ENCODE measurements around the gene SLC43A3.
"Not testable (repeated sequence)": the region's sequence is repeated elsewhere in the genome, so short reads cannot be mapped to it uniquely, and the experiment has no call there.

SLC43A3 gene

GRCh38 chr11:57405271-57405860, 21.6 kb downstream of the SLC43A3 start:
- DNase-seq (ENCODE audit: low read depth) = peak; percentile 21

DNA sequence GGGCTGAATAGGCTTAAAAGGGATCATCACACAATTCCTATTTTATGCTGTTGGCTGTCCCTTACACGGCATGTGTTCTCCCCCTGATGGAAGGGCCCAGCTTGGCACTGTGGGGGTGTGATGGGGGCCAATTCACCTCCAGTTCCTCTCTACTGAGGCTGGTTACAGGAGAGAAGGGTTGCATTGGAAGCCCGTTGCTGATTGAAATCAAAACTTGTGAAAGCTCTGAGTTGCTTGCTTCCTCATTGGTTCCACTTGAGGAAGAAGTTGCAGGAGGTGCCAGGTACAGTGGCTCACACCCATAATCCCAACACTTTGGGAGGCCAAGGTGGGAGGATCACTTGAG, 23.1 kb downstream of the SLC43A3 start:
- DNase-seq (ENCODE audit: low read depth) = no peak

- DNase-seq (ENCODE audit: low read depth) = not testable (repeated sequence)
Observed at GRCh38 chr11:57403003-57403801, 23.7 kb downstream of the SLC43A3 start.

DNA sequence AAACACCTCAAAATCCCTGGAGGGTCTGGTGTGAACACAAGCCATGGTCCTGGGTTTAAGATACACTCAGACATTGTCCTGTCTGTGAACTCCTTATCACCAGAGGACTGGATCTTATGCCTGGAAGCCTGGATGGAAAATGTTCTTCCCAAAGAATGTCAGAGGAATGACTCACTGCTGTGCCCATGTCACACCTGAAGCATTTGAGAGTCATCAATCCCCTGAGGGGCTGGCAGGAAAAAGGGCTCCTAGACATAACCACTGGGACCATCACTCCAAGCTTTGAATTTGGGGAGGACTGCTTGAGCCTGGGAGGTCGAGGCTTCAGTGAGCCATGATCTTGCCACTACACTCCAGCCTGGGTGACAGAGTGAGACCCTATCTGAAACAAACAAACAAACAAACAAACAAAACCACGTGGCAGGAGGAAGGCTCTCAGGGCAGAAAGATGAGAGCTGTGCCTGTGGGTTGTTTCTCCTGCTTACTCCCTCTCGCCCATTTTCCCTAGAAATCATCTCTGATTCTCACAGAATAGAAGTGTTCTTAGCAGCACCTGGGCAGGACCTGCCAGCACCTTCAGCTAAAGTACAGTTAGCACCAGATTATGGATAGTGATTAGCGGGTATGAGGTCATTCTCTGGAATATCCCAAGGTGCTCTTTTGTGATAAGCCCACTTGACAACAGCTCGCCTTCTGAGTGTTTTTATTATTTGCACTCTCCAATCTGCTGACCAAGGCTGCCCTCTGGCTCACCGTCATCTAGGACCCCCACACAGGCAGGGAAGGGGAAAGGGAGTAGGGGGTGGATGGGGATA, 24.5 kb downstream of the SLC43A3 start:
- no peak for DNase-seq (ENCODE audit: low read depth)

DNA sequence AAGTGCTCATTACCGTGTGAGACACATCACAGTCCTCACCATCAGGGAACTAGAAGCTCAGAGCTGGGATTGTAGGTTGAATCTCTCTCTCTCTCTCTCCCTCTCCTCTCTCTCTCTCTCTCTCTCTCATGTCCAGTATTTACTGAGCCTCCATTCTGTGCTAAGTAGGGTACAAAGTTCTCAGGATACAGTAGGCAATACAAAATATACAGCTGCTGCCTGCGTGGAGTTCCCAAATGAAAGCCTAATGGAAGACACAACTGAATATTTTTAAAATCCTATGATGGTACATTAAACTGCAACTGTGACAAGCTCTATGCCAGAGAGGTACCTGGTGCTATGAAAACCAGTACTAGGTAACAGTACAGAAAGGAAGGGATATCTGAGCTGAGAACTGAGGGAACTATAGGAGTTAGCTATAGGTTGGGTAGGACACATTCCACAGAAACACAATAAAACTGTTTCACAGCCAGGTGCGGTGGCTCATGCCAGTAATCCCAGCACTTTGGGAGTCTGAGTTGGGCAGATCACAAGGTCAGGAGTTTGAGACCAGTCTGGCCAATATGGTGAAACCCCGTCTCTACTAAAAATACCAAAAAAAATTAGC, 26.8 kb downstream of the SLC43A3 start:
- DNase-seq (ENCODE audit: low read depth) = no peak

DNA sequence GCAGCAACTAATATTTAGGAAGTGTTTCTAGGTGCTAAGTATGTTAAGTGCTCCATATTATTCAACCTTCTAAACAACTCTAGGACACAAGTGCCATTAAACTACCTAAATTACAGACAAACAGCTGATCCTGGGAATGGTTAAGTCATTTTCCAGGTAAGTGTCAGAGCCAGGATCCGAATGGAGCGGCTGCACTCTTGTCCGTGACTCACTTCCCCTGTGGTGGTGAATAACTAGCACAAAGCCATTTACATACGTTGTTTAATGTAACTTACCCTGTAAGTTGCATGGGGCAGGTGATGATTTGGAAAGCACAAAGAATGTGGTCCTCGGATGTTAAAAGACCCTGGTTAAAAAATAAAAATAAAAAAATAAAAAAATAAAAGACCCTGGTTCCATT, 27.7 kb downstream of the SLC43A3 start:
- DNase-seq (ENCODE audit: low read depth) = no peak

DNA sequence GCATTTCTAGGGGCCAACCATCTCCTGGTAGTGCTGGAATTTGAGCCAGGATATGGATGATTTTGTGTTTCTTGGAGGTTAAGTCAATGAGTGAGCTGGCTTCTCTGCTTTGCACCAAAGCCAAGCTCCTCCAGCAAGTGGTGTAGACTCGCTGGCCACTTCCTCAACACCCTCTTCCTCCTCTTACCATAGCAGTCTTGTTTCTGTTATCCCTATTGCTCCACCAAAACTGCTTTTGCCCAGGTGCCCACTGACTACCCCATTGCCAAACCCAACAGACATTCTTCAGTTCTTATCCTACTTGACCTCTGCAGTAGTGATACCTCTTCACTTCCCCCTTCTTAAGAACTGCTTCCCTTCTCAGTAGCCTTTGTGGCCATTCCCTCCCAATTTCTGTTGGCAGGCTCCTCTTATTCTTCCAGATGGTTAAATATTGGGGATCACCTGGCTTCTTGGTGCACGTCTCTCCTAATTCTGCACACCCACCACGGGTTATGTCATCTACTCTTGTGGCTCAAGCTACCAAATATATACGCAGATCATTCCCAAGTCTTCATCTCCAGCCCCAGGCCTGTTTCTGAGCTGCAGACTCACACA, 29.4 kb downstream of the SLC43A3 start:
- DNase-seq (ENCODE audit: low read depth) = no peak

DNA sequence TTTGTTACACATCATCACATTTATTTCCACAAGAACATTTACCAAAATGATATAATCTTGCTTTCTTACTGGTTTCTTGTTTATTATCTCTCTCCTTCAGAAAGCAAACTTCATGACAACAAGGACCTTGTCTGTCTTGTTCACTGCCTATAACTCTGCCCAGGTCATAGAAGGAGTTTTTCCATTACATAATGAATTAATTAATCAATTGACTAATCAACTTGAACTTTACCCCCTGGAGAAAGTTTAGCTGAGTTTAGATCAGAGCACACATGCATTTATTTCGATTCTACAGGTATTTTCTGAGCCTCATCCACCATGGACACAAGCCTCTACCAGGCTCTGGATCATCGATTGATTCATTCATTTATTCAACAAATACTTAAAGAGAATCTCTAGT, 30.2 kb downstream of the SLC43A3 start:
- no peak for DNase-seq (ENCODE audit: low read depth)

DNA sequence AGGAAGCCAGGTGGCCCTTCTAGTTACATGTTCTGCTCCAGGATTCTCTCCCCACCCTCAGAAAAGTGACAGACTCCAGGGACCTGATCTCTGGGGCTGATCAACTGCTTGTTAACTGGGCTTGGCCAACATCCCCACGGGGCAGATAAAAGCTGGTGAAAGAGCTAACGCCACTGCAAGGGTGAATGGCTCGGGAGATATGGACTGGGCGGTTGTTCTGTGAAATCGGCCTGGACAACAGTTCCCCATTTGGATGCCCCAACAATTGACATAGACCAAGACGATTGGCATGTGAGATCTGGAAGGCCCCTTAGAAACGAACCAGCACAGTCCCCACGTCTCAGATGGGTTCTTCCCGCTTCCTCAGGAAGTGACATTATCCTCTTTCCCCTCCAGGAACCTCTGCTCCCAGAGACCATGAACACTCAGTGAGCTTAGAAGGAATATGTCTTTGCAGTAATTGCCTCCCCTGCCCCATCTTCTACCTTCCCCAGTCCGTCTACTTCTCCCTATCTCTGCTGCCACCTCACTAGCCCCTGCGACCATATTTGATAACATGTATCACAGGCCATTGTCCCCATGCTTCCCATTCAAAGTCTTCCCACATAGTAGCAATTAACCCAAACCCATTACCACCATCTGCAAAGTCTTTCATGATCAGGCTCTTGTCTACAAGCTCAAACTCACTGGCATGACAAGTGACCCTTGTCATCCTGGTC, 30.9 kb downstream of the SLC43A3 start:
- DNase-seq (ENCODE audit: low read depth) = no peak

DNA sequence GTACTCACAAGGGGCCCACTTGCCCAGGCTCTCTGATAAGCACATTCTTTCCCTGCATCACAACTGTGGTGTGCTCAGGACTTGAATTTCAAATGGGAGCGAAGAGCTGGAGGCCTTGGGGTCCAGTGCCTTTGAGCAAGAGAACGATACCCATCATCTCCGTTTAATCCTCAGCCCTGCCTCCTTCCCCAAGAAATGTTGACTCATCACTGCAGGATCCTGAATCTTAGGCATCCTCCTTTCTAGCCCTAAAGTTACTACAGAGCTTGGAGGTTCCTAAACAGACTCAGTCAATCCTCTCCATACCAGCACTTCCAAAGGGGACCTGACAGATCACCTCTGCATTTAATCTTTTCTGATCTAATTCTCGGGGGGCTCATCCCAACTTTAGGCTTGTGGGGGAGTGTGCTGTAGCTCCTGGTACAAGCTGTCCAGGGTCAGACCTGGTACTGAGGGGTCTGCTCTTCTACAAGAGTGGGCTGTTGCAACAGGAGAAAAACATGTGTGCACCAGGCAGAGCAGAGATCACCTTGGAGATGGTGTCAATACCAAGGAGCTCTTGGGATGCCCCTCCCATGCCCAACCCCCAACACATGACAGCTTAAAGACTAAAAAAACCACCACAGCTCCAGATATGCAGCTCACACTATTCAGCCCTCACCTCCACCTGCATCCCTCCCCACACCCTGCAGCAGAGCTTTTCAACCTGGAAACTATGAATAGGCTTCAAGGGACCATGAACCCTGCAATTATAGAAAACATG, 32.5 kb downstream of the SLC43A3 start:
- DNase-seq (ENCODE audit: low read depth) = no peak

GRCh38 chr11:57392763-57393105, 34.2 kb downstream of the SLC43A3 start:
- DNase-seq (ENCODE audit: low read depth) = no peak

- DNase-seq (ENCODE audit: low read depth) = no peak
Observed at GRCh38 chr11:57392066-57392762, 34.7 kb downstream of the SLC43A3 start.

- DNase-seq (ENCODE audit: low read depth) = no peak
Observed at GRCh38 chr11:57391539-57391938, 35.4 kb downstream of the SLC43A3 start.

- DNase-seq (ENCODE audit: low read depth) = no peak
Observed at GRCh38 chr11:57391111-57391510, 35.8 kb downstream of the SLC43A3 start.

- DNase-seq (ENCODE audit: low read depth) = no peak
Observed at GRCh38 chr11:57390535-57390934, 36.4 kb downstream of the SLC43A3 start, which contains the start of gene PRG2. TSS of gene PRG2 (minus strand) at chr11:57390650. CDS start at chr11:57389944, 706 bp downstream.

- DNase-seq (ENCODE audit: low read depth) = peak; percentile 32
Observed at GRCh38 chr11:57387289-57388030, 39.5 kb downstream of the SLC43A3 start.

GRCh38 chr11:57386178-57386940, 40.6 kb downstream of the SLC43A3 start:
- no peak for DNase-seq (ENCODE audit: low read depth)

- DNase-seq (ENCODE audit: low read depth) = no peak
Observed at GRCh38 chr11:57380975-57381374, 45.9 kb downstream of the SLC43A3 start, which contains the start of gene PRG3. TSS of gene PRG3 (minus strand) at chr11:57381150. CDS start at chr11:57380708, 442 bp downstream.
